IMR-90 (cell line): ENCODE results near the gene C1orf52. TPM values are rescaled to one million over a fixed set of nuclear protein-coding genes. Genes with fewer than 3 reads are reported as not detected.

Experiments used
- MXI1 ChIP-seq: IDR thresholded peaks from 2 replicates; pipeline ENCODE4 v1.6.1; 2012; ENCODE audit warnings: low read depth, mild to moderate bottlenecking, low read length, moderate library complexity, borderline replicate concordance
- RFX5 ChIP-seq: IDR thresholded peaks from 2 replicates; pipeline ENCODE4 v1.8.0; 2012; ENCODE audit warnings: low read depth, mild to moderate bottlenecking, low read length, moderate library complexity
- polyA plus RNA-seq, 3 experiments: library from polyadenylated mRNA; depleted of rRNA; stranded (reverse); fragments of >200 nt; gene quantifications; 2 replicates each; pipeline ENCODE4 v1.2.3, GENCODE V29; 2012; ENCODE audit warnings: low replicate concordance in 1 of 3
- total RNA-seq: library from RNA; depleted of rRNA; stranded (reverse); fragments of >200 nt; gene quantifications from 2 replicates; pipeline ENCODE4 v1.2.3, GENCODE V29; 2012
- TF ChIP-seq, protein P1 (sequence below): conservative IDR thresholded peaks from 2 replicates; pipeline ENCODE4 v1.5.1; 2012; ENCODE audit warnings: mild to moderate bottlenecking, low read depth, low read length, improper control_type of control experiment

Gene C1orf52
- total and polyA plus RNA-seq, 2 of the 4 experiments (the other 2 are of a cell fraction), result 16.3 to 33.5 TPM

- TF ChIP-seq, protein P1, sequence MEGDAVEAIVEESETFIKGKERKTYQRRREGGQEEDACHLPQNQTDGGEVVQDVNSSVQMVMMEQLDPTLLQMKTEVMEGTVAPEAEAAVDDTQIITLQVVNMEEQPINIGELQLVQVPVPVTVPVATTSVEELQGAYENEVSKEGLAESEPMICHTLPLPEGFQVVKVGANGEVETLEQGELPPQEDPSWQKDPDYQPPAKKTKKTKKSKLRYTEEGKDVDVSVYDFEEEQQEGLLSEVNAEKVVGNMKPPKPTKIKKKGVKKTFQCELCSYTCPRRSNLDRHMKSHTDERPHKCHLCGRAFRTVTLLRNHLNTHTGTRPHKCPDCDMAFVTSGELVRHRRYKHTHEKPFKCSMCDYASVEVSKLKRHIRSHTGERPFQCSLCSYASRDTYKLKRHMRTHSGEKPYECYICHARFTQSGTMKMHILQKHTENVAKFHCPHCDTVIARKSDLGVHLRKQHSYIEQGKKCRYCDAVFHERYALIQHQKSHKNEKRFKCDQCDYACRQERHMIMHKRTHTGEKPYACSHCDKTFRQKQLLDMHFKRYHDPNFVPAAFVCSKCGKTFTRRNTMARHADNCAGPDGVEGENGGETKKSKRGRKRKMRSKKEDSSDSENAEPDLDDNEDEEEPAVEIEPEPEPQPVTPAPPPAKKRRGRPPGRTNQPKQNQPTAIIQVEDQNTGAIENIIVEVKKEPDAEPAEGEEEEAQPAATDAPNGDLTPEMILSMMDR, result peak; percentile 100; the same call in 1 of the 2 replicates
- TF ChIP-seq RFX5 (no peak), MXI1 (no peak)
Measured at GRCh38 chr1:85307987-85308832, 48.7 kb upstream of the C1orf52 start (continued).
